ENCODE measurements around the gene RIPK1.

DNA sequence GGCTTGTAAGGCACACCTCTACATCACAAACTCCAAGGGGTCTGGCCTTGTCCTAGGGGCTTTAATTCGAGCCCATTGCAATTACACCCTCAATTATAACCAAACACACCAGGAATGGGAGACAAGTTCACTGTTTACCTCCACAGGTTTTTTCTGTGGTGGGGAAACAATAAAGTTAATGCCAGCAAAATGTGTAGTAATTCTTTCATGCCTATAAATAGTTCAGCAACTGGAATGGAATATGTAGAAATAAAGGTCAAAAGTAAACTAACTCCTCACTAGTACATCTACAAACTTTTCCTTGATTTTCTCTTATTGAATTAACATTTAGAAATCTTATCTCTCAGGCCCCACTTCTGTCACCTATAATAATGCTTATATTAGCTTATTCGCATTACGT, 27.1 kb upstream of the RIPK1 start:
- TF ChIP-seq RBBP5 (IDR thresholded peaks at IDR 0.05; ENCODE audit: borderline replicate concordance, low read depth, low read length), result no peak
- TF ChIP-seq FOSL1 (IDR thresholded peaks at IDR 0.05; ENCODE audit: insufficient read depth, low read depth, low read length), result no peak
- no peak for TF ChIP-seq EGR1 (IDR thresholded peaks at IDR 0.05; ENCODE audit: borderline replicate concordance, low read depth, low read length)
